Fibroblast of lung (primary cell): ENCODE data around the gene MTERF4. TPM values are rescaled to one million over a fixed set of nuclear protein-coding genes. Genes with fewer than 3 reads are reported as not detected.

ENCODE experiments used
- DNase-seq, 2 donors: peaks; one replicate each; pipeline versions ENCODE4 v3.0.0 to v3.0.0-alpha.2; 2010; ENCODE audit warnings: low read depth in 2 of 2
- H2AFZ ChIP-seq: 2 replicates; pipeline ENCODE4 v1.5.1; 2012; ENCODE audit warnings: low read length, control low read depth, inconsistent platforms
- H3K27ac ChIP-seq: 2 replicates; pipeline ENCODE4 v1.5.1; 2011; ENCODE audit warnings: low read length, control low read depth; ENCODE audit not compliant: insufficient read depth
- H3K27me3 ChIP-seq: 2 replicates; pipeline ENCODE4 v1.5.1; 2011; ENCODE audit warnings: mild to moderate bottlenecking, low read length; ENCODE audit not compliant: control insufficient read depth, insufficient read depth
- H3K36me3 ChIP-seq: 2 replicates; pipeline ENCODE4 v1.5.1; 2011; ENCODE audit warnings: low read length; ENCODE audit not compliant: control insufficient read depth, insufficient read depth
- H3K4me1 ChIP-seq: 2 replicates; pipeline ENCODE4 v1.5.1; 2011; ENCODE audit warnings: low read length; ENCODE audit not compliant: control insufficient read depth, insufficient read depth; ENCODE audit errors: extremely low read depth
- H3K4me2 ChIP-seq: 2 replicates; pipeline ENCODE4 v1.5.1; 2011; ENCODE audit warnings: low read length, control low read depth; ENCODE audit not compliant: insufficient read depth; ENCODE audit errors: extremely low read depth
- H3K4me3 ChIP-seq, 4 experiments: fragments of 200-600 bp in 1 of 4; sonication (generic) in 1 of 4; replicated peaks in 1 of 4; 2 replicates each; pipeline ENCODE4 v1.5.1; 2011 to 2016; ENCODE audit warnings: low read length in 4 of 4, low read depth in 3 of 4, mild to moderate bottlenecking in 3 of 4, control low read depth in 2 of 4, inconsistent platforms in 1 of 4, mixed read lengths in 1 of 4; ENCODE audit not compliant: insufficient read depth in 1 of 4; ENCODE audit errors: control extremely low read depth in 1 of 4
- H3K79me2 ChIP-seq: 2 replicates; pipeline ENCODE4 v1.5.1; 2012; ENCODE audit warnings: mild to moderate bottlenecking, low read length, inconsistent platforms; ENCODE audit not compliant: control insufficient read depth, insufficient read depth
- H3K9ac ChIP-seq: 2 replicates; pipeline ENCODE4 v1.5.1; 2011; ENCODE audit warnings: mild to moderate bottlenecking, low read length, control low read depth; ENCODE audit not compliant: insufficient read depth
- H3K9me3 ChIP-seq: 2 replicates; pipeline ENCODE4 v1.5.1; 2012; ENCODE audit warnings: low read depth, low read length; ENCODE audit not compliant: control insufficient read depth, insufficient read depth
- H4K20me1 ChIP-seq: 2 replicates; pipeline ENCODE4 v1.5.1; 2011; ENCODE audit warnings: low read length; ENCODE audit not compliant: control insufficient read depth, insufficient read depth; ENCODE audit errors: extremely low read depth
- EZH2 ChIP-seq: IDR thresholded peaks from 2 replicates; pipeline ENCODE4 v1.5.1; 2012; ENCODE audit warnings: low read length, control low read depth, mild to moderate bottlenecking; ENCODE audit errors: missing control alignments
- polyA plus RNA-seq, 2 donors: library from polyadenylated mRNA; depleted of rRNA in 1 of 2; stranded (reverse) in 1 of 2; unstranded in 1 of 2; fragments of >200 nt; gene quantifications; 2 replicates each; pipeline ENCODE4 v1.2.1, GENCODE V29; 2011 to 2012; ENCODE audit warnings: missing spikeins in 1 of 2
- total RNA-seq: library from RNA; depleted of rRNA; stranded (reverse); fragments of >200 nt; gene quantifications from 2 replicates; pipeline ENCODE4 v1.2.1, GENCODE V29; 2014
- TF ChIP-seq, protein P1 (sequence below), 2 donors: IDR thresholded peaks in 1 of 2; conservative IDR thresholded peaks in 1 of 2; 1 replicate in 1 of 2; 2 replicates in 1 of 2; pipeline ENCODE4 v1.5.1; 2011 to 2012; ENCODE audit warnings: low read length in 2 of 2, control low read depth in 1 of 2, inconsistent platforms in 1 of 2, low read depth in 1 of 2, mild to moderate bottlenecking in 1 of 2

Gene MTERF4
- total and polyA plus RNA-seq, 2 donors (not counting 1 experiment from before 2014, with no cell fraction given) = 31.7 to 35.5 TPM

DNA sequence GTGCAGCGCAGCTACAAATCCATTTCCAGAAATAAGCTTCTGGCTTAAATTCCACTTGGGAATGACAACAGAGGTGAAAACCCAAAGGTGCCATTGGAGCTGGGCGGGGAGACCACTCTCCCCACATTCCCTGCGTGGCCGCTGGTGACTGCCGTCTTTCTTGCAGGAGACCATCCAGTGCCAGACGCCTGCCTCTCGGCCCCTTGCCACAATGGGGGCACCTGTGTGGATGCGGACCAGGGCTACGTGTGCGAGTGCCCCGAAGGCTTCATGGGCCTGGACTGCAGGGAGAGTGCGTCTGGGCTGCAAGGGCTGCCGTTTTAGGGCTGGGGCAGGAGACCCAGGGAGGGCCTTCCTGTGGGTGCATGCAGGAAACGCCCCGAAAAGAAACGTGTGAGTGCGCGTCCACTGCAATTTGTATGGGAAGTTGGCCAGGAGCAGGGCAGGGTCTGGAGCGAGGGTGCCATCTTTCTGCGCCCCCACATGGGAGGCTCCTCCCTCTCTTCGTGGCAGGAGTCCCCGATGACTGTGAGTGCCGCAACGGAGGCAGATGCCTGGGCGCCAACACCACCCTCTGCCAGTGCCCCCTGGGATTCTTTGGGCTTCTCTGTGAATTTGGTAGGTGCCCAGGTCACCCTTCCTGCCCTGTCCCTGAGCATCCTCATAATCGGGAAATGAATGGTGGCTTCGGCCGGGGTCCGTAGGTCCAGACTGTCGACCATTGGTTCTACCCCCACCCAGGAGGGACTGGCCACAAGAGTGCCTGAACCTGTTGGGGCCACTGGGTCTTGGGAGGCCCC, 53.7 kb downstream of the MTERF4 start:
- Histone ChIP-seq H3K4me3 (no peak overlapping the region), H4K20me1 (no peaks in the 10 kb centered on the region), H3K4me1 (no peaks in the 10 kb centered on the region), H2AFZ (no peak overlapping the region), H3K9me3 (no peaks in the 10 kb centered on the region), H3K36me3 (peaks cover 11% of the 10 kb centered on the region), H3K9ac (no peak overlapping the region), H3K27me3 (no peaks in the 10 kb centered on the region), H3K27ac (no peak overlapping the region), H3K4me2 (no peak overlapping the region), H3K79me2 (no peaks in the 10 kb centered on the region)
- TF ChIP-seq EZH2 = no peak
- TF ChIP-seq, protein P1, sequence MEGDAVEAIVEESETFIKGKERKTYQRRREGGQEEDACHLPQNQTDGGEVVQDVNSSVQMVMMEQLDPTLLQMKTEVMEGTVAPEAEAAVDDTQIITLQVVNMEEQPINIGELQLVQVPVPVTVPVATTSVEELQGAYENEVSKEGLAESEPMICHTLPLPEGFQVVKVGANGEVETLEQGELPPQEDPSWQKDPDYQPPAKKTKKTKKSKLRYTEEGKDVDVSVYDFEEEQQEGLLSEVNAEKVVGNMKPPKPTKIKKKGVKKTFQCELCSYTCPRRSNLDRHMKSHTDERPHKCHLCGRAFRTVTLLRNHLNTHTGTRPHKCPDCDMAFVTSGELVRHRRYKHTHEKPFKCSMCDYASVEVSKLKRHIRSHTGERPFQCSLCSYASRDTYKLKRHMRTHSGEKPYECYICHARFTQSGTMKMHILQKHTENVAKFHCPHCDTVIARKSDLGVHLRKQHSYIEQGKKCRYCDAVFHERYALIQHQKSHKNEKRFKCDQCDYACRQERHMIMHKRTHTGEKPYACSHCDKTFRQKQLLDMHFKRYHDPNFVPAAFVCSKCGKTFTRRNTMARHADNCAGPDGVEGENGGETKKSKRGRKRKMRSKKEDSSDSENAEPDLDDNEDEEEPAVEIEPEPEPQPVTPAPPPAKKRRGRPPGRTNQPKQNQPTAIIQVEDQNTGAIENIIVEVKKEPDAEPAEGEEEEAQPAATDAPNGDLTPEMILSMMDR (conservative IDR thresholded peaks at IDR 0.05 in 1 of 2, IDR thresholded peaks at IDR 0.05 in 1 of 2; ENCODE audit: low read depth in 1 of 2, low read length in 2 of 2) = no peak
- no peak for DNase-seq

DNA sequence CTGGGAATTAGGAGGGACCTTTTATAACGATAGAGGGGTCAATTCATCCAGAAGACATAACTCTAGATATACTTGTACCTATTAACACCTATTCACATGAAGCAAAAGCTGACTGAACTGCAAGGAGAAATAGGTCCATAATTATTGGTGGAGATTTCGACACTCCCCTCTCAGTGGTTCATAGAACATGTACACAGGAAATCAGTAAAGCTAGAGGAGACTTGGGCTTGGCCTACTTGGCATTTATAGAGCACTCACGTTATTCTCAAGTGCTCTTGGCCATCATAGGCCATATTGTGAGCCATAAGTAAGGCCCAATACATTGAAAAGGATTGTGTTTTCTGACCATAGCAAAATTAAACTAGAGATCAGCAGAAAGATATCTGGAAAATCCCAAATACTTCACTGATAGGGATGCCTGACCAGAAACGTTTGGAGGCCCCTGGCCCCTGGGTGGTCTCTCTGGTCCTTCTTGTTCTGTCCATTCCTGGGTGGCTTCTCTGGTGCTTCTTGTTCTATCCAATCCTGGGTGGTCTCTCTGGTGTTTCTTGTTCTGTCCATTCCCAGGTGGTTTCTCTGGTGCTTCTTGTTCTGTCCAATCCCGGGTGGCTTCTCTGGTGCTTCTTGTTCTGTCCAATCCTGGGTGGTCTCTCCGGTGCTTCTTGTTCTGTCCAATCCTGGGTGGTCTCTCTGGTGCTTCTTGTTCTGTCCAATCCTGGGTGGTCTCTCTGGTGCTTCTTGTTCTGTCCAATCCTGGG, 54.7 kb downstream of the MTERF4 start:
- Histone ChIP-seq H3K27ac (no peak overlapping the region), H4K20me1 (no peaks in the 10 kb centered on the region), H3K79me2 (no peaks in the 10 kb centered on the region), H2AFZ (no peak overlapping the region), H3K27me3 (no peaks in the 10 kb centered on the region), H3K36me3 (peaks cover 11% of the 10 kb centered on the region), H3K4me3 (no peak overlapping the region), H3K4me2 (no peak overlapping the region), H3K4me1 (no peaks in the 10 kb centered on the region), H3K9me3 (no peaks in the 10 kb centered on the region), H3K9ac (no peak overlapping the region)
- TF ChIP-seq EZH2 = no peak
- TF ChIP-seq, protein P1 (conservative IDR thresholded peaks at IDR 0.05 in 1 of 2, IDR thresholded peaks at IDR 0.05 in 1 of 2; ENCODE audit: low read depth in 1 of 2, low read length in 2 of 2) = no peak
- no peak for DNase-seq

Other genes with a start within 250 kb of the MTERF4 start
- gene AGXT, start 233.5 kb downstream of the MTERF4 start, total RNA-seq = not detected in 2 replicates
- not detected in 2 replicates for gene AGXT, start 233.5 kb downstream of the MTERF4 start, polyA plus RNA-seq
- gene MAB21L4, start 206.1 kb downstream of the MTERF4 start, total RNA-seq = not detected in 2 replicates
- gene MAB21L4, start 206.1 kb downstream of the MTERF4 start, polyA plus RNA-seq = not detected in 2 replicates
- gene CROCC2, start 196.0 kb downstream of the MTERF4 start, total RNA-seq = 0.33 and 0.51 TPM in 2 replicates
- 0.02 and 0.12 TPM in 2 replicates for gene CROCC2, start 196.0 kb downstream of the MTERF4 start, polyA plus RNA-seq
- 39.5 and 53.2 TPM in 2 replicates for gene SNED1, start 103.7 kb downstream of the MTERF4 start, total RNA-seq
- 10.1 and 27.2 TPM in 2 replicates for gene SNED1, start 103.7 kb downstream of the MTERF4 start, polyA plus RNA-seq
- gene PASK, start 47.2 kb upstream of the MTERF4 start, total RNA-seq = 1.5 TPM in 2 replicates
- gene PASK, start 47.2 kb upstream of the MTERF4 start, polyA plus RNA-seq = 1.0 and 2.2 TPM in 2 replicates
- gene PPP1R7, start 48.2 kb upstream of the MTERF4 start, total RNA-seq = 53.7 and 70.7 TPM in 2 replicates
- gene PPP1R7, start 48.2 kb upstream of the MTERF4 start, polyA plus RNA-seq = 141 and 153 TPM in 2 replicates
- 0.26 and 0.50 TPM in 2 replicates for gene ANO7, start 86.4 kb upstream of the MTERF4 start, total RNA-seq
- 0.50 and 0.70 TPM in 2 replicates for gene ANO7, start 86.4 kb upstream of the MTERF4 start, polyA plus RNA-seq
- 1,289 and 1,354 TPM in 2 replicates for gene HDLBP, start 213.4 kb upstream of the MTERF4 start, total RNA-seq
- gene HDLBP, start 213.4 kb upstream of the MTERF4 start, polyA plus RNA-seq = 626 and 639 TPM in 2 replicates
- gene SEPTIN2, start 213.6 kb upstream of the MTERF4 start, total RNA-seq = 326 and 403 TPM in 2 replicates
- gene SEPTIN2, start 213.6 kb upstream of the MTERF4 start, polyA plus RNA-seq = 795 and 927 TPM in 2 replicates